Head of caudate nucleus (tissue), 42 donors: Measurements from ENCODE around the gene HSF2BP.
"Not testable (repeated sequence)": the region's sequence is repeated elsewhere in the genome, so short reads cannot be mapped to it uniquely, and the experiment has no call there.

Experiments
- DNase-seq, 42 donors: peaks; one replicate each; pipeline versions ENCODE4 v3.0.0 to v3.0.0-alpha.2; 2020 to 2021; ENCODE audit warnings: mixed read lengths in 7 of 42
- intact Hi-C: fragments of 100-400 bp; cut with DNase I; formaldehyde crosslinking; loops from one replicate; pipeline ENCODE4 v1.15.0; 2022

Gene HSF2BP

DNA sequence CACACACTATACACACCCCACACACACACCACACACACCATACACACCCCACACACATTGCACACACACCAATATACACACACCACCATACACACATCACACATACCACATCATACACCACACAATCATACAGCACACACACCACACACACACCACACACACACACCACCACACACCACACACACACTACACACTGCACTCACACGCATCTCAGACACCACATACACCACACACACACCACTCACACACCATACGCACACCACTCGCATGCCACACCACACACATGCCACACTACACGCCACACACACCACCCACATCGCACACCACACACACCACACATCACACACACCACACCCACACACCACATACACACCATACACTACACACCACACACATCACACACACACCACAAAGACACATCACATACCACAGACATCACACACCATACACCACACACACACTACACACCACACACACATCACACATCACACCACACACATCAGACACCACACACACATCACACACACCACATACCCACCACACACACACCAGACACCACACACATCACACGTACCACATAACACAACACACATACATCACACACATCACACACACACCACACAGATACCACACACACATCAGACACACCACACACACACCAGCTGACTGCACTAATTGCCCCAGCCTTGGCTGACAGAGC, 54.6 kb downstream of the HSF2BP start:
- intact Hi-C loops: no loop called here
- DNase-seq: no peak

DNA sequence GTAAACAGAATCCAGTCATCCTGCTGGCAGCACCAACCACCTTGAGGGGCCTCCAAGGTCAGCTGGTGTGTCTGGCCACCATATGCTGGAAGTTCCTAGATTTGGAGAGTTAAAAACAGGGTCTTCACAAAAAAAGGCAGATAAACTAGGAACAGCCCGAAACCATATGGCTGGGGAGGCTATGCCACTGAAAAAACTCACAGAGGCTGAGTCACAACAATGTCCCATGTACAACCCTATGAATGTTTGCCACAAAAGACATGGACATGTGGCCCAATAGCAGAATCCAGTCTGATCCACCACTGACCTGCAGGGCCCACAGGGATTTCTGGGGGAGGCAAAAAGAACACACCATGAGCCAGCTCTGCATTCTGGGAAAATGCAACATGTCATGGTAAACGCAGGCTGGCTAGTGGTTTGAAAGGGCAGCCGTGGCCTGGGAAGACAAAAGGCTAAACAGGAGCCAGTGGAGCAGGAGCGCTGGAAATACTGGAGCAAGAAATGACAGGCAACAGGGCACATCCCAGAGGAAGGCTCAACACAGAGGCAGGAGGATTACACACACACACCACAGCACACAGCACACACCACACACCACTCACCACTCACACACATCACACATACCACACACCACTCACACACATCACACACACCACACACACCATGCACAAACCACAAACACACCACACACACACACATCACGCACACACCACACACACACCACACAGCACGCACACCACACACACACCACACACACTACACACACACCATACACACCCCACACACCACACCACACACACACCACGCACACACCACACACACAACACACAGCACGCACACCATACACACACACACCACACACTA, 55.4 kb downstream of the HSF2BP start:
- intact Hi-C loops: no loop called here
- DNase-seq: no peak

DNA sequence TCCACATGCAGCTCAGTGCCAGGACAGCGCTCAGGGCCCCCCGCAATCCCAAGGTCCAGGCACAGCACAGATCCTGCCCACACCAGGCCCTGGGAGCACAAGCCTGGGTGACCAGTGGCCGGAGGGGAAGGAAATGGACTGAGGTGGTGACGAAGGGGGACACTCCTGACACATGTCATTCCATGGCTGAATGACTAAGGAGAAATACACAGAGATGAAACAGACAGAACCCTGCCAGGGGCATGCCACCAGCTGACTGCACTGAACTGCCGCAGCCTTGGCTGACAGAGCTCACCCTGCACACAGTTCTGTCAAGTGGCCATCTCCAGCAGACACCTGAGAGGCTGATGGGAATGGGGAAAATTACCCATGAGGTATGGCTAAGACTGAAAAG, 56.1 kb downstream of the HSF2BP start:
- intact Hi-C loops: no loop called here
- DNase-seq: no peak

DNA sequence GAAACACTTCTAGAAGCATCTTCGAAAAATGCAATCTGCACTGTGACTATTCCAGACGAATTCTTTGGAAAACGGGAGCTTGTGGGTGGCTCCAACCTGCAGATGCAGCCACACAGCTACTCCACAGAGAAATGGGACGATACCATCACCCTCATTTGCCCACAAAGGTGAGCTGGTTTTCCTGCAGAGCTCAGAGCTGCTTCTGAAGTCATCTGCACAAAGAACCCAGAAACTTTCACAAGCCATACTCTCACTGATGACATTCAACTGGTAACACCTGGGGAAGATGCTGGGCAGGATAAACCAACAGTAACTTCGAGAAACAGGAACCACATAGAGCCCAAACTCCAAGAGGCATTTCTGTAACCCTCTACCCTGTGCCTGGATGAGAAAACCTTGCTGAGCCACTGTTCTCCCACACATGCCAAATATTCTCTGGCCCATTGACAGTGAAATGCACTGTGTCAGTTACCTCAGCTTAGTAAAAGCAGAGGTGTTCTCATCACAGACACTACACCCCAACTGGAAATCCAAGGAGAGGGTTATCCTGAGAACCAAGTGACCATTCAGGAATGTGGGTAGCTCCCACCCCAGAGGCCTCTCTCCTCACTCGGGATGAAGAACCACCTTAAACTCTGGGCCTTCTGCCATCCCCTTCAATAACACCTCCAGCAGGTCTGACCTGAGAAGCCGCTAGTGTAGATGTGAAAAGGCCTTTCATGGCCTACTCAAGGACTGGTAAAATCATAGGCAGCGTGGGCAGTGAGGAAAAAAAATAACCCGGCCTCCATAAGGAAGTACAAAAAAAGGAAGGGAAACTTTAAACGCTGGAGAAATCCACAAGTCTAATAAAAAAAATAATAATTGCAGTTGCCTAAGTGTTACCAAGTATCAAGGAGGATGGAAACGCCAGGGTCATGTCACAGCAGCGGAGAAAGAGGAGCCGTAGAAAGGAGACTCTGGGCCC, 56.7 kb downstream of the HSF2BP start:
- no peak for DNase-seq
- intact Hi-C loops: no loop called here

DNA sequence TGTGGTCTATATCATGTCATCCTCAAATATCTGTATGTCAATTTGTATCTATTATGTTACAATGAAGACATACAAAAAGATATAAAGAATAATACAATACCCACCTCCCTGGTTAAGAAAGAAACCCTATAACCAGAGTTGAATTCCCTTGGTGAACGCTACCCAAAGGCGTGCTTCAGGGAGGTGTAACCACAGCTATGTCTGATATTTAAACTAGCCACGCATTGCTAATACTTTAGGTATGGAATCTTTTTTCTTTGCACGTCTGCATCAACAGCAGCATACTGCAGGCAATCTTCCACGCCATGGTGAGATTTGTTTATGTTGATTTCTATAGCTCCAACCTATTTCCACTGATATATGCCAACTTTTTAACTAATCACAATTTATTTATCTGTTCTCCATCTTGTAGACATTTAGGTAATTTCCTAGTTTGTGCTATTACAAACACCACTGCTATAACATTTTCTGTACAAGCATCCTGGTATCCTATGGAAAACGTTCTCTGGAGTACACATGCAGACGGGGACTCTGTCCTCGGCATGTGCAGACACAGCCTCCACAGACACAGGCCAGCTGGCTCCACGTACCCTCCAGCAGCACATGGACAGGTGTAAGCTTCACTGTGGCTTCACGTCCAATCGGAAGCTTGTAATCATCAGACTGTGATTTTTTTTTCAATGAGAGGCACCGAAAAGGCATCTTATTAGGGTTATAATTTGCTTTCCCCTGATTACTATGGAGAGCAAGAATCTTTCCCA, 58.5 kb downstream of the HSF2BP start:
- DNase-seq: no peak
- intact Hi-C loops: no loop called here

DNA sequence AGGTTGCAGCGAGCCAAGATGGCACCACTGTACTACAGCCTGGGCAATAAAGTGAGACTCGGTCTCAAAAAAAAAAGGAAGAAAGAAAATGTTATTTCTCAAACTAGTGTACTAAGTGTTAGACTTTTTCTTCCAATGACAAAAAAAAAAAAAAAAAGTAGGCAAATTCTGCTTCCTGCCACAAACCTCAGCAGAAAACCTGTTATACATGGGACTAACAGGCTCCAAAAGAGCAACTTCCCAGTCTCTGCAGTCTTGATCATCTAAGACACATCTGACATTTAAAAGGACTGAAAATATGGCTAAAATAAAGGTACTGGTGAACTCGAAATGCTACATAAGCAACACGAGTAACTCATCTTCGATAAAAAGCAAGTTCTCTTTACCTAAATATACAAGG, 59.6 kb downstream of the HSF2BP start:
- intact Hi-C loops: no loop called here
- no peak for DNase-seq

DNA sequence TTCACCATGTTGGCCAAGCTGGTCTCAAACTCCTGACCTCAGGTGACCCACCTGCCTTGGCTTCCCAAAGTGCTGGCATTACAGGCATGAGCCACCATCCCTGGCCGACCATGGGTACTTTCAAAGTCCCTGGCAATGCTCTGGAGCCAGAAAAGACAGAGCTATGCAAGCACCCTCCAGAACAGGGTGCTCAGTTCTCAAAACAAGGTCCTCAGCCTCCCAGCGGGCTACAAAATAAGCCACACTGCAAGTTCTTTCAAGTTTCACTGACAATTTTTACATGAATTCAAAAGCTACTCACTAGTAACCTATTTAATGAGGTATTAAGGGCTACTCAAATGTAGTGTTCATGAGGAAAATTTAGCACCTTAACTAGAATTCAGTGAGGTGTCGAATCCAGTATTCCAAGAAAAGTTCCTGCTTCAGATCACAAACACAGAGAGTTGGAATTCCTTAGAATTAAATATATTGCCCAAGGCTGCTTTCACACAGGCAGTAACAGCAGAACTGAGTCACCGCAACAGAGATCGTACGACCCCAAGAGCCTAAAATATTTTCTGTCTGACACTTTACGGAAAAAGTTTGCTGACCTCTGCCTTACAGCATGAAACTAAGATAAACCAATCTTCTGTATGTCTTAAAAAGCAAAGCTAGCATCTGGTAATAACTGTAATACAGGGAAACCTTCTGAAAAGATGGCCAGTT, 60.7 kb downstream of the HSF2BP start:
- intact Hi-C loops: no loop called here
- DNase-seq: no peak

DNA sequence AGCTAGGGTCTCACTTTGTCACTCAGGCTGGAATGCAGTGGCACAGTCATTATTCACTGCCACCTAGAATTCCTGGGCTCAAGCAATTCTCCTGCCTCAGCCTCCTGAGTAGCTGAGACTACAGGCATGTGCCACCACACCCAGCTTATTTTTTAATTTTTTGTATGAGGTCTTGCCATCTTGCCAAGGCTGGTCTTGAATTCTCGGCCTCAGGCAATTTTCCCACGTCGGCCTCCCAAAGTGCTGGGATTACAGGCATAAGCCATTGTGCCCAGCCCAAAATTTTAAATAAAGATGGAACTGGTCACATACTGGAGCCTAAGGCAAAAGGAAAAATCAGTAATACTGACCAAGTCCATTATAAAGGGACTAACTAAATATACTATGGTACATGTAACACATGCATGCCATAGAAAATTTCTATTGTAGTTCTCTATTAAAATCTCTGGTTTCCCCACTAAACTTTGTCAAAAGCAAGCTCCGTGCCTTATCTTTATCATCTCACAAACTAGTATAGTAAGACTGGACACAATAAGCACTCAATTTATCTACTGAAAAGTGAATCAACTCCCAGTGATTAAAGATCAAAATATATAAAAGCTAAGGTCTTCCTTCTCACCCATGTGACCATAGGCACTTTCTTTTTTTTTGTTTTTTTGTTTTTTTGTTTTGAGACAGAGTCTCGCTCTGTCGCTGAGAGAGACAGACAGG, 61.6 kb downstream of the HSF2BP start:
- DNase-seq: no peak
- intact Hi-C loops: no loop called here

DNA sequence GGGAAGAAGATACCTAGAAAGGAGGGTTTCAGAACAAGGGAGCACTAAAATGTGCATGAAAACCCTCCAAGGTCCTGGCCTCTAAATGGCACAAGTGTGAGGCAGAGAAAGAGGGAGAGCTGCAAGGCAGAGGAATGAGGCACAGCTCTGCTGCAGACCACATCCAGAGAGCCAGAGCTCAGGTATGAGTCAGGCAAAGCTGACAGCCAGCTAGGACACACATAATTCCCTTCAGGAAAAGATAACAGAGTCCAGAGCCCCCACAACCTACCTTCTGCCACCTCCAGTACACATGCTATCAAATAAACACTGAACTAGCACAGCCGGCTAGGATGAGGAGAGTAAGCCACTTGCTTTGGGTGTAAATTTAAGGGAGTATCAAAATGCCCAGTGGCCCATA, 62.2 kb downstream of the HSF2BP start:
- DNase-seq: peak in 1 of 42 donors; percentile 5
- intact Hi-C loops: no loop called here

DNA sequence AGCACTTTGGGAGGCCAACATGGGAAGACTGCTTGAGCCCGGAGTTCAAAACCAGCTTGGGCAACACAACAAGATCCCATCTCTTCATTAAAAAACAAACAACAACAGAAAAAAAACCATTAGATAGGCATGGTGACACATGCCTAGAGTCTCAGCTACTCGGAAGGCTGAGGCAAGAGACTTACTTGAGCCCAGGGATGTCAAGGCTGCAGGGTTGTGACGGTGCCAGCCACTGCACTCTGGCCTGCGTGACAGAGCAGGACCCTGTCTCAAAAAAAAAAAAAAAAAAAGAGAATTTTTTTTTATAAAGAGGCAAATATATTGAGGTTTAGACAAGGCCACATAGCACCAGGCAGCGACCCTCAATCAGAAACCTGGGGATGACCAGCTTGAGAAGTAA, 62.7 kb downstream of the HSF2BP start:
- peak in 1 of 42 donors; percentile 25 for DNase-seq
- intact Hi-C loops: no loop called here

DNA sequence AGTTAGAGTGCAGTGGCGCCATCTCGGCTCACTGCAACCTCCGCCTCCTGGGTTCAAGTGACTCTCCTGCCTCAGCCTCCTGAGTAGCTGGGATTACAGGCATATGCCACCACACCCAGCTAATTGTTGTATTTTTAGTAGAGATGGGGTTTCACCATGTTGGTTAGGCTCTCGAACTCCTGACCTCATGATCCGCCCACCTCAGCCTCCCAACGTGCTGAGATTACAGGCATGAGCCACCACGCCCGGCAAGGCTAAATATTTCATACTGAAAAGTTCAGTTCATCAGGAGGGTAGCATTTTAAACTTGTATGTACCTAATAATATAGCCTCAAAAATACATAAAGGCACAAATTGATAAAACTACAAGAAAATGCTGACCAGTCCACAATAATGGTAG, 63.5 kb downstream of the HSF2BP start:
- intact Hi-C loops, DNase-seq: not testable (repeated sequence)

DNA sequence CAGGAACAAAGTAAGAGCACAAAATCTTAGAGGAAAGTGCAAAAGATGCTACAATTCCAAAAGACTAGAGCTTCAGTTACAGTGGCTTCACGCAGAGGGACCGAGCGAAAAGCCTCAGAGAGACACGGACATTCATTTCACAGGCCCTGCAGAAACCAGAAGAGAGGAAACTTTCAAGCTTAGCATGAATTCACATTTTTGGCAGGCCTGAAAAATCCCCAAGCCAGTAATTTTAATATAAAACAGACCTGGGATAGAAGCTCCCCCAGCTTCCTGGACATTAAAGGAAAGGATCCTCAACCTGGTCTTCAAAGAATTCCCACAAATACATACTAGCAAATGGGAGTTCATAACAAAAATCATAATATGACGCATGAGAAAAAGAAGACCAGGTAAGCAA, 66.2 kb downstream of the HSF2BP start:
- peak in 1 of 42 donors; percentile 12 for DNase-seq
- intact Hi-C loops: no loop called here

DNA sequence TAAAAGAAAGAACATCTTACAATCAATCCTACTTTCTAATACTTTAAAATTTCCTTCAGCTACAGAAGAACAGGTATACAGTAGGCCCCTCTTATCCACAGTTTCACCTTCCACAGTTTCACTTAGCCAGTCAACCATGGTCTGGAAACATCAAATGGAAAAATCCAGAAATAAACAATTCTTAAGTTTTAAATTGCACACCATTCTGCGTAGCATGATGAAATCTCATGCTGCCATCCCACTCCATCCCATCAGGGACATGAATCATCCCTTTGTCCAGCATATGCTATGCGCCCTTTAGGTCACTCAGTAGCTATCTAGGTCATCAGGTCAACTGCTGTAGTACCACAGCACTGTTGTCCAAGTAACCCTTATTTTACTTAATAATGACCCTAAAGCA, 67.7 kb downstream of the HSF2BP start:
- DNase-seq: peak in 1 of 42 donors; percentile 7
- intact Hi-C loops: no loop called here

DNA sequence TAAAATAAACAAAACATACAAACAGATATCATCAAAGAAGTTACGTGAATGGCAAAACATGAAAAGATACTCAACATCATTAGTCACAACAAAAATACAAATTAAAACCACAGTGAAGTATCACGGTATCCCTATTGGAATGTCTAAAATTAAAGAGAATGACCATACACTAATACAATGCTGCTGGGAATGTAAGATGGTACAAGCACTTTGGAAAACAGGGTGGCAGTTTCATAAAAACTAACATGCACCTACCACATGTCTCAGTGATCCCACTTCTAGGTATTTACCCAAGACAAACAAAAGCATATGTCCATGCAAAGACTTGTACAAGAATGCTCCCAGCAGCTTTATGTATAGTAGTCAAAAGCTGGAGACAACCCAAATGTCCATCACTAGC, 69.1 kb downstream of the HSF2BP start:
- intact Hi-C loops: no loop called here
- DNase-seq: no peak

DNA sequence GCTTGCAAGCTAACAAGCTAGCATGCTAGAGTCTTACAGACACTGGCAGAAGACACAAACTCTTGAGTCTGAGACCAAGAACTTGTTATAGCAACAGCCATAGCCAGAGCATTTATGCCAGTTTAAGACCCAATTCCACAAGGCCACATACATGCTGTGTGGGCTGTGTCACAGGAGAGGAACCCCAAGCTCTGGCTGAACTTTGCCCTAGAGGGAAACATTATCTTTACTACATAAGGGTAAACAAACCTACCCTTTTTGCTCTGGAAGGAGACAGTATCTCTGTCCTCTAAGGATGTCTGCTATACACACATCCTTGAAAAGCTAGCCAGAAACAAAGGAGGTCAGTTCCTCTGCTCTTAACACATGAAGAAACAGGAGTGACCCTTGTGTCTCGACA, 70.3 kb downstream of the HSF2BP start:
- intact Hi-C loops: no loop called here
- peak in 1 of 42 donors; percentile 2 for DNase-seq

DNA sequence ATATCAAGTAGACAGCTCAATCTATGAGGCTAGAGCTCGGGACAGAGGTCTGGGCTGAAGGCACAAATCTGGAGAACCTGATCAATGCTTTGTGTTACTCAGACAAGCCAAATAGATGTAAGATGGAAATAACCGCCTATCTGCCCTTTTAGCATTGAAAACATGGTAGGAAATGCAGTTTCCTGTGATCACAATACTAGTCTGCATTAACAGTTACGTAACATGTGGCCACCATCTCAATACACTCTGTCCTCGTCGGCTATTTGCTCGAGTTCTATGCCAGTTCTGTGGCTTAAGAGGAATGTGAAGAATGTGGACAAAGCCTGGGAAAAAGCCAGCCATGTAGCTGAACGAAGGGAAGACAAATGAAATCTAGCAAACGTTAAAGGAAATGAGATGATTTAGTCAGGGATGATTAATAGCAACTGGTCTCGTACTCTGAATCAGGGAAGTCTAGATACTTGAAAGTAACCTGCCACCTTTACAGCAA, 73.3 kb downstream of the HSF2BP start:
- peak in 1 of 42 donors; percentile 37 for DNase-seq
- intact Hi-C loops: no loop called here

DNA sequence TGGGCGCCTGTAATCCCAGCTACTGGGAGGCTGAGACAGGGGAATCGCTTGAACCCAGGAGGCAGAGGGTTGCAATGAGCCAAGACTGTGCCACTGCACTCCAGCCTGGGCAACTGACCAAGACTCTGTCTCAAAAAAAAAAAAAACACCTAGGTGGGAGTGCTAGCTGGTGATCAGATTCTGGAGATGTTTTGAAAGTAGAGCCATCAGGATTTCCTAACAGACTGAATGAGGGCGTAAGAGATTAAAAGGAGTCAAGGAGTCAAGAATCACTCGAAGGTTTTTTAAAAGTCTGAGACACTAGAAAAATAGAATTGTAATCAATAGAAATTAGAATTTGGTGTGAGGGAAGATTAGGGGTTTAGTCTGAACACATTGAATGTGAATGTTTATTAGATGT, 73.8 kb downstream of the HSF2BP start:
- intact Hi-C loops: no loop called here
- peak in 1 of 42 donors; percentile 3 for DNase-seq
